ENCODE data around the gene CHD2. TPM values are rescaled to one million over a fixed set of nuclear protein-coding genes. Genes with fewer than 3 reads are reported as not detected.
"Not testable (repeated sequence)": the region's sequence is repeated elsewhere in the genome, so short reads cannot be mapped to it uniquely, and the experiment has no call there.

Gene CHD2
- total and polyA plus RNA-seq, 10 of the 15 experiments (the other 5 are each of a cell fraction or from before 2014, with no cell fraction given) = 38.1 to 94.7 (median 63.3) TPM

- H3K27ac ChIP-seq (ENCODE audit: control insufficient read depth, insufficient read depth); H3K4me2 ChIP-seq (ENCODE audit: control insufficient read depth, insufficient read depth); BruUV-seq (replicated peaks); H3K79me2 ChIP-seq (ENCODE audit: control insufficient read depth, insufficient read depth, low read length); H2AFZ ChIP-seq (ENCODE audit: control insufficient read depth, low read depth, low read length); ATAC-seq; H3K36me3 ChIP-seq (ENCODE audit: control insufficient read depth in 2 of 2, insufficient read depth in 2 of 2, low read length in 1 of 2); H3K27me3 ChIP-seq (replicated peaks in 1 of 2; ENCODE audit: control insufficient read depth in 2 of 2, insufficient read depth in 2 of 2, low read length in 1 of 2); H3K4me3 ChIP-seq; POLR2A ChIA-PET; FAIRE-seq; H3K9ac ChIP-seq (ENCODE audit: control insufficient read depth, insufficient read depth, low read length); DNase-seq (ENCODE audit: low read depth, low spot score); H3K9me3 ChIP-seq (replicated peaks; ENCODE audit: control insufficient read depth, insufficient read depth, low read length); H4K20me1 ChIP-seq (ENCODE audit: control insufficient read depth, insufficient read depth); H3K4me1 ChIP-seq (ENCODE audit: control insufficient read depth, insufficient read depth, low read length): not testable (repeated sequence)
- in situ Hi-C loops (cut with MboI) (loop anchor here (25.0 kb wide), 1 partner anchor 1281 kb away; no protein-coding TSS in a partner anchor), intact Hi-C loops (cut with micrococcal nuclease; ENCODE audit: unreplicated experiment) (loop anchor here (2.0 to 10.0 kb wide), 3 partner anchors 237 to 1089 kb away; no protein-coding TSS in a partner anchor)
- ChIA-PET RAD21 (ENCODE audit: unreplicated experiment) (interaction anchor here (1.6 kb wide), 1 partner anchor 1085 kb away, joined by 8 read pairs; no protein-coding TSS in a partner anchor), CTCF (interaction anchor here (1.2 to 5.8 kb wide), 6 partner anchors 11 to 1088 kb away, joined by 3 to 54 read pairs (median 10); no protein-coding TSS in a partner anchor), SMC1A (ENCODE audit: uncharacterized antibody, unreplicated experiment) (interaction anchor here (1.4 to 1.8 kb wide), 2 partner anchors 235 to 1088 kb away, joined by 4 read pairs; no protein-coding TSS in a partner anchor)
- WGBS (ENCODE audit: insufficient coverage, insufficient replicate concordance, low lambda C conversion rate, missing lambda C conversion rate) = 65% methylated on average over 42 of the region's 44 CpGs
These were observed 131.6 kb downstream of the CHD2 start for GRCh38 chr15:93031557-93032384.

GRCh38 chr15:93032515-93033206 lies 132.5 kb downstream of the CHD2 start:
- H3K27me3 ChIP-seq (replicated peaks in 1 of 2; ENCODE audit: control insufficient read depth in 2 of 2, insufficient read depth in 2 of 2, low read length in 1 of 2); H3K4me2 ChIP-seq (ENCODE audit: control insufficient read depth, insufficient read depth); H3K9me3 ChIP-seq (replicated peaks; ENCODE audit: control insufficient read depth, insufficient read depth, low read length); H3K27ac ChIP-seq (ENCODE audit: control insufficient read depth, insufficient read depth); H3K36me3 ChIP-seq (ENCODE audit: control insufficient read depth in 2 of 2, insufficient read depth in 2 of 2, low read length in 1 of 2); H3K9ac ChIP-seq (ENCODE audit: control insufficient read depth, insufficient read depth, low read length); H2AFZ ChIP-seq (ENCODE audit: control insufficient read depth, low read depth, low read length); ATAC-seq; H3K4me1 ChIP-seq (ENCODE audit: control insufficient read depth, insufficient read depth, low read length); BruUV-seq (replicated peaks); DNase-seq (ENCODE audit: low read depth, low spot score); RAD21 ChIA-PET (ENCODE audit: unreplicated experiment); POLR2A ChIA-PET; H3K4me3 ChIP-seq; FAIRE-seq; H3K79me2 ChIP-seq (ENCODE audit: control insufficient read depth, insufficient read depth, low read length); H4K20me1 ChIP-seq (ENCODE audit: control insufficient read depth, insufficient read depth): not testable (repeated sequence)
- WGBS (ENCODE audit: insufficient coverage, insufficient replicate concordance, low lambda C conversion rate, missing lambda C conversion rate) = 59% methylated on average over 21 of the region's 21 CpGs
- intact Hi-C loops (cut with micrococcal nuclease; ENCODE audit: unreplicated experiment) (loop anchor here (5.0 to 10.0 kb wide), 2 partner anchors 238 to 945 kb away; no protein-coding TSS in a partner anchor), in situ Hi-C loops (cut with MboI) (loop anchor here (25.0 kb wide), 1 partner anchor 1280 kb away; no protein-coding TSS in a partner anchor)
- SMC1A ChIA-PET (ENCODE audit: uncharacterized antibody, unreplicated experiment) = interaction anchor here (1.8 kb wide), 1 partner anchor 1087 kb away, joined by 4 read pairs; no protein-coding TSS in a partner anchor
- CTCF ChIA-PET = interaction anchor here (1.4 to 5.8 kb wide), 3 partner anchors 14 to 1087 kb away, joined by 3 to 54 read pairs (median 8); no protein-coding TSS in a partner anchor

Data from GM12878 (cell line).